ENCODE results near the gene UBE2L6.

The UBE2L6 gene

GRCh38 chr11:57596266-57596885, 28.9 kb upstream of the UBE2L6 start:
- no peak for TF ChIP-seq JUND (IDR thresholded peaks at IDR 0.05; ENCODE audit: low read depth)
- no peak for DNase-seq (ENCODE audit: low read depth in 1 of 2, low spot score in 1 of 2)
- in situ Hi-C loops (cut with HindIII; ENCODE audit: low pct_unique_long_range_greater_than_20kb, low sequenced_read_pairs), result no loop called here

GRCh38 chr11:57588046-57588710, 20.7 kb upstream of the UBE2L6 start:
- no peak for TF ChIP-seq JUND (IDR thresholded peaks at IDR 0.05; ENCODE audit: low read depth)
- in situ Hi-C loops (cut with HindIII; ENCODE audit: low pct_unique_long_range_greater_than_20kb, low sequenced_read_pairs), result no loop called here
- no peak for DNase-seq (ENCODE audit: low read depth in 1 of 2, low spot score in 1 of 2)

GRCh38 chr11:57586711-57587245, 19.3 kb upstream of the UBE2L6 start:
- TF ChIP-seq JUND (IDR thresholded peaks at IDR 0.05; ENCODE audit: low read depth), result no peak
- in situ Hi-C loops (cut with HindIII; ENCODE audit: low pct_unique_long_range_greater_than_20kb, low sequenced_read_pairs), result no loop called here
- DNase-seq (ENCODE audit: low read depth in 1 of 2, low spot score in 1 of 2), result no peak

GRCh38 chr11:57585301-57585700, 17.8 kb upstream of the UBE2L6 start:
- TF ChIP-seq JUND (IDR thresholded peaks at IDR 0.05; ENCODE audit: low read depth), result no peak
- in situ Hi-C loops (cut with HindIII; ENCODE audit: low pct_unique_long_range_greater_than_20kb, low sequenced_read_pairs), result no loop called here
- no peak for DNase-seq (ENCODE audit: low read depth in 1 of 2, low spot score in 1 of 2)

GRCh38 chr11:57584341-57584740, 16.9 kb upstream of the UBE2L6 start:
- no peak for DNase-seq (ENCODE audit: low read depth in 1 of 2, low spot score in 1 of 2)
- TF ChIP-seq JUND (IDR thresholded peaks at IDR 0.05; ENCODE audit: low read depth), result no peak
- in situ Hi-C loops (cut with HindIII; ENCODE audit: low pct_unique_long_range_greater_than_20kb, low sequenced_read_pairs), result no loop called here

GRCh38 chr11:57574061-57574460, 6.6 kb upstream of the UBE2L6 start:
- no peak for DNase-seq (ENCODE audit: low read depth in 1 of 2, low spot score in 1 of 2)
- no peak for TF ChIP-seq JUND (IDR thresholded peaks at IDR 0.05; ENCODE audit: low read depth)
- in situ Hi-C loops (cut with HindIII; ENCODE audit: low pct_unique_long_range_greater_than_20kb, low sequenced_read_pairs), result no loop called here

- no peak for TF ChIP-seq JUND (IDR thresholded peaks at IDR 0.05; ENCODE audit: low read depth)
- no peak for DNase-seq (ENCODE audit: low read depth in 1 of 2, low spot score in 1 of 2)
- in situ Hi-C loops (cut with HindIII; ENCODE audit: low pct_unique_long_range_greater_than_20kb, low sequenced_read_pairs), result no loop called here
These were observed 4.1 kb upstream of the UBE2L6 start for GRCh38 chr11:57571606-57572005.

- TF ChIP-seq JUND (IDR thresholded peaks at IDR 0.05; ENCODE audit: low read depth), result no peak
- peak in 1 of 2 experiments; percentile 86 for DNase-seq (ENCODE audit: low read depth in 1 of 2, low spot score in 1 of 2)
- in situ Hi-C loops (cut with HindIII; ENCODE audit: low pct_unique_long_range_greater_than_20kb, low sequenced_read_pairs), result no loop called here
These were observed 876 bp upstream of the UBE2L6 start for GRCh38 chr11:57568330-57568766.

- in situ Hi-C loops (cut with HindIII; ENCODE audit: low pct_unique_long_range_greater_than_20kb, low sequenced_read_pairs), result no loop called here
- TF ChIP-seq JUND (IDR thresholded peaks at IDR 0.05; ENCODE audit: low read depth), result no peak
- DNase-seq (ENCODE audit: low read depth in 1 of 2, low spot score in 1 of 2), result no peak
These were observed 462 bp downstream of the UBE2L6 start for GRCh38 chr11:57566905-57567514.

- in situ Hi-C loops (cut with HindIII; ENCODE audit: low pct_unique_long_range_greater_than_20kb, low sequenced_read_pairs), result no loop called here
- TF ChIP-seq JUND (IDR thresholded peaks at IDR 0.05; ENCODE audit: low read depth), result no peak
- peak; percentile 66 to 69 for DNase-seq (ENCODE audit: low read depth in 1 of 2, low spot score in 1 of 2)
These were observed 1.2 kb downstream of the UBE2L6 start for GRCh38 chr11:57566005-57566904.

- peak in 1 of 2 experiments; percentile 78 for DNase-seq (ENCODE audit: low read depth in 1 of 2, low spot score in 1 of 2)
- in situ Hi-C loops (cut with HindIII; ENCODE audit: low pct_unique_long_range_greater_than_20kb, low sequenced_read_pairs), result no loop called here
- TF ChIP-seq JUND (IDR thresholded peaks at IDR 0.05; ENCODE audit: low read depth), result no peak
These were observed 4.9 kb downstream of the UBE2L6 start for GRCh38 chr11:57562596-57562995.

- no peak for TF ChIP-seq JUND (IDR thresholded peaks at IDR 0.05; ENCODE audit: low read depth)
- in situ Hi-C loops (cut with HindIII; ENCODE audit: low pct_unique_long_range_greater_than_20kb, low sequenced_read_pairs), result no loop called here
- DNase-seq (ENCODE audit: low read depth in 1 of 2, low spot score in 1 of 2), result peak in 1 of 2 experiments; percentile 91
These were observed 7.3 kb downstream of the UBE2L6 start for GRCh38 chr11:57560146-57560545.
